SJCRH30 (cell line): Measurements from ENCODE around the gene ABCG5. TPM values are rescaled to one million over a fixed set of nuclear protein-coding genes. Genes with fewer than 3 reads are reported as not detected.
A peak's percentile ranks its signal among the peaks of the same experiment; 100 is the strongest.

Experiments used
- DNase-seq, 2 experiments: peaks; one replicate each; pipeline ENCODE4 v3.0.0-alpha.2; 2015 to 2020
- H3K27ac ChIP-seq: fragments of 250-450 bp; sonication (Bioruptor Pico); 2 replicates; pipeline ENCODE4 v1.5.1; 2020; ENCODE audit warnings: mild to moderate bottlenecking, moderate library complexity
- H3K27me3 ChIP-seq: fragments of 250-450 bp; sonication (Bioruptor Pico); 2 replicates; pipeline ENCODE4 v1.5.1; 2020; ENCODE audit warnings: mild to moderate bottlenecking, moderate library complexity
- H3K36me3 ChIP-seq: fragments of 250-450 bp; sonication (Bioruptor Pico); 2 replicates; pipeline ENCODE4 v1.5.1; 2020; ENCODE audit warnings: mild to moderate bottlenecking, moderate library complexity
- H3K4me1 ChIP-seq: fragments of 250-450 bp; sonication (Bioruptor Pico); 2 replicates; pipeline ENCODE4 v1.5.1; 2020; ENCODE audit warnings: mild to moderate bottlenecking, moderate library complexity
- H3K4me3 ChIP-seq: fragments of 250-450 bp; sonication (Bioruptor Pico); 2 replicates; pipeline ENCODE4 v1.5.1; 2020; ENCODE audit warnings: mild to moderate bottlenecking, moderate library complexity
- H3K9me3 ChIP-seq: fragments of 250-450 bp; sonication (Bioruptor Pico); replicated peaks from 2 replicates; pipeline ENCODE4 v1.5.1; 2020; ENCODE audit warnings: mild to moderate bottlenecking, moderate library complexity
- total RNA-seq: library from RNA; depleted of rRNA; stranded (reverse); fragments of >200 nt; shearing (Covaris generic); gene quantifications from 2 replicates; pipeline ENCODE4 v1.2.3, GENCODE V29; 2014; rRNA removed

Gene ABCG5
- not detected in 2 replicates for total RNA-seq

- Histone ChIP-seq H3K36me3 (no peaks in the 10 kb centered on the region), H3K4me3 (no peak within 1 kb of the TSS), H3K4me1 (peaks cover 2% of the 10 kb centered on the region), H3K9me3 (no peaks in the 10 kb centered on the region), H3K27me3 (no peaks in the 10 kb centered on the region), H3K27ac (no peak within 1 kb of the TSS)
- no peak for DNase-seq
Measured at GRCh38 chr2:43838560-43839267, at the start of gene ABCG5, which contains the start of gene ABCG8. TSS of gene ABCG5 (minus strand) at chr2:43838839. CDS start at chr2:43838679, 160 bp downstream. TSS of gene ABCG8 (plus strand) at chr2:43838971. CDS start at chr2:43839054, 83 bp downstream.

- H3K36me3 ChIP-seq, result peaks cover 63% of the 10 kb centered on the region
- no peak for DNase-seq
- H3K4me1 ChIP-seq, result peaks cover 21% of the 10 kb centered on the region
Measured at GRCh38 chr2:43887176-43887575, 48.5 kb upstream of the ABCG5 start.

DNA sequence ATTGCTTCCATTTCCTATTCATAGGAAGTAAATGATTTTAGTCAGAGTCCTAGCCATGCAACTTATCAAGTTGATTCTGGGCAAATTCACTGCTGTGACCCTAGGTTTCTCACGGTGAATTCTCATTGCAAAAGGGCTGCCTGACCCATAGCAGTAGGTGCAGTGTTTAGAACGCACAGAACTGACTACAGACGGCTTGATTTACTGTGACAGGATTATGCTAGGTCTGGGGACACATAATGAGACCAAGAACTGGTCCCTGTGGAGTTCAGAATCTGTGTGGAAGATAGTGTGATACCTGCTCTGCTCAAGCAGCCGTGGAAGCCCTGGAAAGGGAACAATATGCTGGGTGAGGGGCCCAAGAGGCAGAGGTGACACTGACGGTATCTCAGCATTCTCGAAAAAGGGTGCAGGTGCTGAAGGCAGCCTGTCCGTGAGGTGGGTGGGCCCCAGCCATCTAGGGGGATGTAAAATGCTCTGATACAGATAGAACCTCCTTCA, 46.5 kb upstream of the ABCG5 start:
- H3K36me3 ChIP-seq, result peaks cover 44% of the 10 kb centered on the region
- no peak overlapping the region for H3K4me3 ChIP-seq
- no peak overlapping the region for H3K27ac ChIP-seq
- H3K9me3 ChIP-seq, result no peaks in the 10 kb centered on the region
- H3K4me1 ChIP-seq, result peaks cover 9% of the 10 kb centered on the region
- H3K27me3 ChIP-seq, result no peaks in the 10 kb centered on the region
- no peak for DNase-seq

More at GRCh38 chr2:43887176-43887575, 48.5 kb upstream of the ABCG5 start:
- Histone ChIP-seq H3K27ac (no peak overlapping the region), H3K4me3 (no peak overlapping the region), H3K27me3 (no peaks in the 10 kb centered on the region), H3K9me3 (no peaks in the 10 kb centered on the region)

- Histone ChIP-seq H3K36me3 (peaks cover 39% of the 10 kb centered on the region), H3K9me3 (no peaks in the 10 kb centered on the region), H3K4me1 (peaks cover 4% of the 10 kb centered on the region), H3K27ac (no peak overlapping the region), H3K27me3 (no peaks in the 10 kb centered on the region), H3K4me3 (no peak overlapping the region)
- no peak for DNase-seq
Measured at GRCh38 chr2:43884689-43885088, 46.0 kb upstream of the ABCG5 start.

GRCh38 chr2:43882312-43882711, 43.7 kb upstream of the ABCG5 start:
- no peak overlapping the region for H3K27ac ChIP-seq
- no peaks in the 10 kb centered on the region; the same call in 1 of the 2 replicates for H3K4me1 ChIP-seq
- no peaks in the 10 kb centered on the region for H3K27me3 ChIP-seq
- no peaks in the 10 kb centered on the region for H3K9me3 ChIP-seq
- no peak for DNase-seq
- peaks cover 17% of the 10 kb centered on the region for H3K36me3 ChIP-seq
- H3K4me3 ChIP-seq, result no peak overlapping the region

GRCh38 chr2:43880952-43881351, 42.3 kb upstream of the ABCG5 start:
- Histone ChIP-seq H3K9me3 (no peaks in the 10 kb centered on the region), H3K4me3 (no peak overlapping the region), H3K4me1 (no peaks in the 10 kb centered on the region; the same call in 1 of the 2 replicates), H3K27me3 (no peaks in the 10 kb centered on the region), H3K27ac (no peak overlapping the region), H3K36me3 (peaks cover 8% of the 10 kb centered on the region)
- DNase-seq, result no peak

DNA sequence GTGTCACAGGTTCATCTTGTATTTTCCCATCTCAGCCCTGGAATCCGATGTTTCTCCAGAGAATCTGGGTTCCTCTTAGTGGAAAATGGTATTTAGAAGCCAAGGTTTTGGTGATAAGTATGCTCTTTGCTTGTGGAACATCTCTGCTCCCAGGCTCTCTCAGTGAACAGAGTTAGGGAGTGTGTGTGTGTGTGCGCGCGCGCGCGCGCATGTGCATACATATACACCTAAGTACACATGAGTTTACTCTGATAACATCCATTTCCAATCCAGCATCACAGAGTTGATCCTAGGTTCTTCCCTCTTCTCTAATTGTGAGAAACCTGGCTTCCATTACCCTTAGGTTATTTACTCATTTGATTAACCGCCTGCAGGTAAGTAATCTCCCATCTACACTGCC, 41.8 kb upstream of the ABCG5 start:
- H3K9me3 ChIP-seq, result no peaks in the 10 kb centered on the region
- no peak overlapping the region for H3K4me3 ChIP-seq
- H3K27ac ChIP-seq, result no peak overlapping the region
- H3K27me3 ChIP-seq, result no peaks in the 10 kb centered on the region
- H3K4me1 ChIP-seq, result no peaks in the 10 kb centered on the region; the same call in 1 of the 2 replicates
- no peak for DNase-seq
- peaks cover 4% of the 10 kb centered on the region; the same call in 1 of the 2 replicates for H3K36me3 ChIP-seq

- DNase-seq, result no peak
- Histone ChIP-seq H3K36me3 (no peaks in the 10 kb centered on the region), H3K9me3 (no peaks in the 10 kb centered on the region), H3K4me1 (no peaks in the 10 kb centered on the region; the same call in 1 of the 2 replicates), H3K27ac (no peak overlapping the region), H3K4me3 (no peak overlapping the region), H3K27me3 (no peaks in the 10 kb centered on the region)
Measured at GRCh38 chr2:43879261-43879660, 40.6 kb upstream of the ABCG5 start.

DNA sequence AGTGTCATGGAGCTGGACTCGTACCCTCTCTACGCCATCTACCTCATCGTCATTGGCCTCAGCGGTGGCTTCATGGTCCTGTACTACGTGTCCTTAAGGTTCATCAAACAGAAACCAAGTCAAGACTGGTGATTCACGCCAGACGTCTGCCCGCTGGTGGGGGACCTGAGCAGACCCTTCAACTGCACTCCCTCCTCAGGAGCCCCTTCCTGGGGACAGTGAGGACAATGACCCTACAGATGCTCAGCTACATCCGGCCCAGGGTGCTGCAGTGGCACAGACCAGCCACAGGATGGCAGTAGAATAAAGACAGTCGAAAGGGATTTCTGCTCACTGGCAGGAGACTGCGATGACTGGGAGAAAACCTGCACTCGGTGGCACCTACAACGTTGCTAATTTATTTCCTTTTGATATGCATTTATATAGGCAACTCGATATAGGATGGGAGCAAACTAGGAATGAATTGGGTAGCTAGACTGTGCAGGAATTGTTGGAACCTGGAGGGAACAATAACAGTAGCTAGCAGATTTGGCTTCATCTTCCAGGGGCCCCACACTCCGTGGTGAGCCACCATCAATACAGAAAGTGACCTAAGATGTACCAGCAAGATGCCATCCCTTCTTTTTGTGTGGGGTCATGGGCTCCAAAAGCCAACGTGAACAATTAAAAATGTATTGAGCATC, 39.3 kb upstream of the ABCG5 start:
- no peak overlapping the region for H3K27ac ChIP-seq
- H3K4me1 ChIP-seq, result no peaks in the 10 kb centered on the region; the same call in 1 of the 2 replicates
- DNase-seq, result peak; percentile 68 to 87
- no peaks in the 10 kb centered on the region for H3K9me3 ChIP-seq
- H3K27me3 ChIP-seq, result no peaks in the 10 kb centered on the region
- no peak overlapping the region for H3K4me3 ChIP-seq
- no peaks in the 10 kb centered on the region for H3K36me3 ChIP-seq

- no peaks in the 10 kb centered on the region for H3K27me3 ChIP-seq
- DNase-seq, result no peak
- H3K36me3 ChIP-seq, result no peaks in the 10 kb centered on the region
- H3K4me3 ChIP-seq, result no peak overlapping the region
- no peak overlapping the region for H3K27ac ChIP-seq
- no peaks in the 10 kb centered on the region; the same call in 1 of the 2 replicates for H3K4me1 ChIP-seq
- no peaks in the 10 kb centered on the region for H3K9me3 ChIP-seq
Measured at GRCh38 chr2:43874776-43875451, 36.3 kb upstream of the ABCG5 start.

GRCh38 chr2:43872151-43872550, 33.5 kb upstream of the ABCG5 start:
- Histone ChIP-seq H3K4me1 (no peaks in the 10 kb centered on the region), H3K36me3 (no peaks in the 10 kb centered on the region), H3K4me3 (no peak overlapping the region), H3K27ac (no peak overlapping the region), H3K9me3 (no peaks in the 10 kb centered on the region), H3K27me3 (no peaks in the 10 kb centered on the region)
- no peak for DNase-seq

DNA sequence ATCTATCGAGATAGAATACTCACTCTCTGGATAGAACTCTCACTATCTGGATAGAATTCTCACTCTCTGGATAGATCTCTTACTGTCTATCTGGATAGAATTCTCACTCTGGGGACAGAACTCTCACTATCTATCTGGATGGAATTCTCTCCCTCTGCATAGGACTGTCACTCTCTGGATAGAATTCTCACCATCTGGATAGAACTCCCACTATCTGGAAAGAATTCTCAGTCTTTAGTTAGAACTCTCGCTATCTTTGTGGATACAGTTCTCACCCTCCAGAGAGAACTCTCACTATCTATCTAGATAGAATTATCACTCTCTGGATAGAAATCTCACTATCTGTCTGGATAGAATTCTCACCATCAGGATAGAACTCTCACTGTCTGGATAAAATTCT, 16.7 kb upstream of the ABCG5 start:
- H3K27me3 ChIP-seq, result no peaks in the 10 kb centered on the region

DNA sequence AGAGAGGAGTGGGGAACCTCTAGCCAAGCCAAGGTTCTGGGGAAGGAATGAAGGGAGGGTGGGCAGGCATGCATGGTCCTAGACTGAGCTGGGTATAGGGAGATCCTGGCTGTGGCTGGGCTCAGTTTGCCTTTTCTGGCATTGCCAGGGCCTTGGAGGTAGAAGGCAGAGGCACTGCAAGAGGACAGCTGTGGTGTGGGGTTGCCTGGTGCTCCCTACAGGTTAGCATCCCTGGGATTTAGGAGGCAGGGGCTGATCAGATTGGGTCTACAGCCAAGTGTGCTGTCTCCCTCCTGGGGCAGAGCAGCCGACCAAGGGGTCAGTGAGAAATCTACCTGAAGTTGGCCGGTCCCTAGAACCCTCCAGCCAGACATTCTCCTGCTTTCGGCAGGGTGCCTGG, 16.0 kb upstream of the ABCG5 start:
- H3K27me3 ChIP-seq, result no peaks in the 10 kb centered on the region
- 0 out of 2 replicates have a peak, but pooled peaks cover 3% of the 10 kb centered on the region for H3K9me3 ChIP-seq
- DNase-seq, result no peak
- no peaks in the 10 kb centered on the region for H3K36me3 ChIP-seq
- no peaks in the 10 kb centered on the region for H3K4me1 ChIP-seq
- H3K4me3 ChIP-seq, result no peak overlapping the region
- no peak overlapping the region for H3K27ac ChIP-seq

More for the DNA sequence above, 16.7 kb upstream of the ABCG5 start:
- 0 out of 2 replicates have a peak, but pooled peaks cover 3% of the 10 kb centered on the region for H3K9me3 ChIP-seq
- H3K36me3 ChIP-seq, result no peaks in the 10 kb centered on the region
- H3K4me3 ChIP-seq, result no peak overlapping the region
- no peak overlapping the region for H3K27ac ChIP-seq
- no peaks in the 10 kb centered on the region for H3K4me1 ChIP-seq
- DNase-seq, result no peak

DNA sequence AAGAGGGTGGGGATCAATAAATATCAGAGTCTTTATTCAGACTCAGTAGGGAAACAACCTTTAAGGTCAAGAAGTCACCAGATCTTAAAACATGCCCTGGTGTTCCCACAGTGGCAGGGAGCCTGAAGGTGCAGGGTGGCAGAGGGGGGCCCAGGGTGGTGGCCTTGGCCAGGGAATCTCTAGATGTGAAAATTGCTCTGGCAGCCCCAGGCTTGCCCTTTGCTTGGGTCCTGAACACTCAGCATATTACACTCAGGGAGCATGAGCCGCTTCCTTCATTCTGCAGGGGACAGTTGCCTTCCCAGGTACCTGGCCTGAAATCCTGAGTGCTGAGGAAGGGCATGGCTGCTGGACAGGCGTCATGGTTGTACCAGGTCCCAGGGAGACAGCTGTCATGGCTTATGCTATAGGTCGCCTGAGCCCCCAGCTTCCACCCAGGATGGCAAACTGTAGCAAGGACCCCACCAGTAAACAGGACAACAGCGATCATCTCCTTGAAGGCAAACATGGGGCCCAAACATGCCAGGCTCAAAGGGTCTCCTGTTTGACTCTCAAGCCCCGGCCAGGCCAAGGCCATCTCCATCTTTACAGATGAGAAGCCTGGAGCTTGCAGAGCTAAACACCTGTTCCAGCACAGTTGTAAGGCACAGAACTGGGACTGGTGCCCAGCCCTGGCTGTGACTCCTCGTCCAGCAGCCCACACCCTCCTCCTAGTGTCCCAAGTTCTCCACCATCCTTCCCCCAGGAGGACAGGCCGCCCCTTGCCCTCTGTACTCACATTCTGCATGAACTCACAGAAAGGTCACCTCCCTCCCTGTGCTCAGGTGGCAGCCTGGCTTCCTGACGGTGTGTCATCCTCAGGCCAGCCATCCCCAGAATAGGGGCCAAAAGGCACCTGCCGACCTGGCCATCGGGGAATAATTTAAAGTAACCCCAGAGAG, 14.8 kb upstream of the ABCG5 start:
- no peaks in the 10 kb centered on the region for H3K36me3 ChIP-seq
- H3K9me3 ChIP-seq, result 0 out of 2 replicates have a peak, but pooled peaks cover 3% of the 10 kb centered on the region
- H3K4me1 ChIP-seq, result no peaks in the 10 kb centered on the region; the same call in 1 of the 2 replicates
- H3K27ac ChIP-seq, result no peak overlapping the region
- H3K27me3 ChIP-seq, result no peaks in the 10 kb centered on the region
- H3K4me3 ChIP-seq, result no peak overlapping the region
- no peak for DNase-seq
